Fibroblast of skin of scalp (primary cell): ENCODE measurements around the gene BCL2.
A peak's percentile ranks its signal among the peaks of the same experiment; 100 is the strongest.

Experiments used
- DNase-seq: peaks from one replicate; pipeline ENCODE4 v3.0.0-alpha.2; 2013

The BCL2 gene

DNA sequence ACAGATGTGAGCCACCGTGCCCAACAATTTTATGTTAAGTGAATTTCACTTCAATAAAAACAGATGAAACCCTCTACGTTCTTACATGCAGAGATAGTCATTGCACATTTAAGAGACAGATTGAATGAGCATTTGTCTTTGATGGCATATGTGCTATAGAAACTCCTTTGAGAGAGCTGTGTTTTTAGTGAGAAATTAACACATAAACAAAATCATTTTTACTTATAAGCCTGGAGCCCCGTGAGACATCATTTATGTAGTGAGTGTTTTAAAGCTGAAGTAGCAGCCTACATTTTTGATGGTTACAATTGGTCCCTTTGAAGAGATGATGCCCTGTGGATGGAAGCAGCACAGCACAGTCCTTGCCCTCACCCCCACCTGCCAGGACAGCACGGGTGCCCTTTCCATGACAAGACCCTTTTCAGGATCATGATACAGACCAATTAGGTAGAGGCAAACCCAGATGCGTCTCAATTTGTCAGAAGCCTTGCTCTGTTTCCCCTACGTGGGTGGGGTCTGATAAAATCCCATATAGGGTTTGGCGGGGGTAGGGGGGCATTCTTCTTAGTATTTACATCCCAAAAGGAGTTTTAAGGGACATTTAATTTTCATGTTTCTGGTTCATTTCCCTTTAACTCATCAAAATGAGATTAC lies 237.1 kb downstream of the BCL2 start:
- no peak for DNase-seq

DNA sequence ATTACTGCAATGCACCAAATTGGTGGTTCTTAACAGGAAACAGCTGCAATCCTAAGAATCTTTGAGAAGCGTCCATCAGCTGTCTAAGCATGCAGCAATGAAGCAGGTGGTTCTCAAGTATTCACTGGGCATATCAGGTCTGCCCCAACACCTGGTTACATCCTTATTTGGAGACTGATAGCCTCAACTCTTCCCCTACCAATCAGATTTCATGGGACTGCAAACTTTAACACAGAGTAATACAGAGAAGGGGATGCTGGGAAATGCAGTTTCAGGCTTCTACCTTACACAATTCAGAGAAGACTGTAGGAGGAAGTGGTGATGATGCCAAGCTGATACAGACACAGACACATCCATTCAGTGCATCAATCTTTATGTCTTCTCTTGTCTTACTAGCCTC lies 240.5 kb downstream of the BCL2 start:
- no peak for DNase-seq

DNA sequence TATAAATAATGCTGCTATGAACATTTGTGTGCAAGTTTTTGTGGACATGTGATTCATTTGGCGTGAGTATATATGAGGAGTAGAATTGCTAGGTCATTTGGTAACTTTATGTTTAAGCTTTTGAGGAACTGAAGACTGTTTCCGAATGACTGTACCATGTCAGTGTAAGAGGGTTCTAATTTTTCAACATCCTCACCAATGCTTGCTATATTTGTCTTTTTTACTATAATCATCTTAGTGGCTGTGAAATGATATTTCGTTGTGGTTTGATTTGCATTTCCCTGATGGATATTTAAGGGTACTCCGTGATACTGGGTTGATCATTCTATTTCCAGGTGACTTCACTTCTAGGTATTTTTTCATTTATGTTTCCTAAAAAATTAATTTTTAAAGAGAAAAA lies 241.1 kb downstream of the BCL2 start:
- no peak for DNase-seq

DNA sequence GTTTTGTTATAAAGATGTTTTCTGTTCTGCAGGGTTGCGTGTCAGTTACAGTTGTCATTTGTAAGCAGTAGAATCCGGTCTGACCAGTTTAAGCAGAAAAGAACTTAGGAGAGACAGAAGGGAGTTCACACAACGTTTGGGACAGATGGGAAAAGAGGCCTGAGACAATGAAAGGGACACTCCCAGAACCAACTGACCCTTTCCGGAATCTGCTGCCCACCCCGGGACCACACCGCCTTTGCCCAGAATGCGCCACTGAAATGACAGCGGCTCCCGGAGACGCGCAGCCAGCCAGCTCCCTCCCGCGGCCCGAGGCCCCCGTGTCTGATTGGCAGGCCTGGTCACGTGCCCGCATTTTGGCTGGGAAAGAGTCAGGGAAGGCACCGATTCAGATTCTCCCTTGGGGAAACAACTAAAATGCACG lies 244.6 kb downstream of the BCL2 start:
- peak; percentile 61 for DNase-seq

DNA sequence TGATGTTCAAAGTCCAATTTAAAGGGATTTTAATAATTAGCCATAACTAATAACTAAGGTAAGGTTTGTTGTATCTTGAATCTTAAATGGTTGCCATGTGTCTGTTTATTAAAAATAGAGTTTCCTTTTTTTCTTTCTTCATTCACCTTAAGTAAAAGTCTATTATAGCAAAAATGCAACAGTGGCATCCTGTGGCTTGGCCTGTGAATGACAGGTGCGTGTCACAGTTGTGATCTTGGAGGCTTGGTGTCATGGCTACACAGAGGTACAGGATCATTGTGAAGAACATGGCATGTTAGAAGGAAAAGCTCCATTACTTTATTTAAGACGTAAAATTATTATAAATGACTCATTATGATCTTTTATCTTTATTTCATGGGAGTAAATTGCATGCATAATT lies 246.1 kb downstream of the BCL2 start:
- no peak for DNase-seq
